Measurements from ENCODE around the gene BLCAP. TPM values are rescaled to one million over a fixed set of nuclear protein-coding genes. Genes with fewer than 3 reads are reported as not detected.

The BLCAP gene
- total and polyA plus RNA-seq, 2 donors (not counting 3 experiments of a cell fraction or from before 2014, with no cell fraction given): 90.3 to 196 TPM

DNA sequence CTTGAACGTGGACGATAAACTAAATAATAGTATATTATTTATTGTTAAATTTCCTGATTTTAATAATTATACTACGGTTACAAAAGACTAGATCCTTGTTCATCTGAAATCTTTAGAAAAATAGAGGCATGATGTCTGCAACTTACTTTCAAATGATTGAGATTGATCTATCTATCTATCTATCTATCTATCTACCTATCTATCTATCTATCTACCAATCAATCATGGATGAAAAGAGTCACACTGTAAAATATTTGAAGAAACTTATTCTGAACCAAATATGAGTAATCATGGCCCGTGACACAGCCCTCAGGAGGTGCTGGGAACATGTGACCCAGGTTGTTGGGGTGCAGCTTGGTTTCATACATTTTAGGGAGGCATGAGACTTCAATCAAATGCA lies 11.7 kb upstream of the BLCAP start:
- Histone ChIP-seq H3K27ac (ENCODE audit: insufficient read depth, low read depth, low read length) (no peak overlapping the region), H3K9ac (replicated peaks; ENCODE audit: extremely low read depth, insufficient read depth, low read length) (no peak overlapping the region), H3K27me3 (ENCODE audit: control insufficient read depth in 2 of 2, insufficient read depth in 2 of 2, low read length in 2 of 2) (no peaks in the 10 kb centered on the region), H3K9me1 (replicated peaks; ENCODE audit: control insufficient read depth, extremely low read depth, insufficient read depth, low read length) (no peaks in the 10 kb centered on the region), H2AFZ (ENCODE audit: low read depth, low read length) (no peak overlapping the region), H3K9me3 (replicated peaks; ENCODE audit: control insufficient read depth, insufficient read depth, low read length) (no peaks in the 10 kb centered on the region), H3K36me3 (ENCODE audit: control insufficient read depth in 2 of 2, extremely low read depth in 1 of 2, insufficient read depth in 2 of 2, low read length in 2 of 2) (no peaks in the 10 kb centered on the region), H3K4me3 (replicated peaks in 1 of 3; ENCODE audit: insufficient read depth in 1 of 3, low read depth in 1 of 3, low read length in 3 of 3) (no peak overlapping the region), H4K20me1 (replicated peaks; ENCODE audit: control insufficient read depth, extremely low read depth, insufficient read depth, low read length) (no peaks in the 10 kb centered on the region), H3K79me2 (ENCODE audit: control insufficient read depth, insufficient read depth, low read length) (no peaks in the 10 kb centered on the region), H3K4me2 (ENCODE audit: insufficient read depth, low read length) (no peak overlapping the region), H3K4me1 (ENCODE audit: control insufficient read depth, extremely low read depth, insufficient read depth, low read length) (peaks cover 14% of the 10 kb centered on the region)
- DNase-seq (ENCODE audit: low read depth, low spot score) (no peak), FAIRE-seq (no peak)
- no TSS peak for BruUV-seq (replicated peaks)
- intact Hi-C loops (cut with micrococcal nuclease) (no loop called here), dilution Hi-C loops (cut with MboI; ENCODE audit: extremely low pct_ligation_motif_present, low sequenced_read_pairs) (no loop called here)
- ChIA-PET CTCF (interaction anchor here (1.2 to 3.1 kb wide), 4 partner anchors 12 to 347 kb away, joined by 3 to 17 read pairs (median 12); partner anchors contain the start of gene BLCAP), POLR2A (no interaction called here)
- TF ChIP-seq MYC (IDR thresholded peaks at IDR 0.05; ENCODE audit: low read depth, low read length) (no peak), POLR2AphosphoS5 (IDR thresholded peaks at IDR 0.05; ENCODE audit: insufficient read depth, low read depth, low read length) (no peak), JUN (IDR thresholded peaks at IDR 0.05; ENCODE audit: borderline replicate concordance, insufficient read depth, insufficient read length, low read depth) (no peak), EZH2 (IDR thresholded peaks at IDR 0.05; ENCODE audit: borderline replicate concordance, low read depth, low read length, severe bottlenecking) (no peak), GATA2 (IDR thresholded peaks at IDR 0.05; ENCODE audit: insufficient read depth, insufficient read length, low read depth, low read length) (no peak), FOS (IDR thresholded peaks at IDR 0.05; ENCODE audit: borderline replicate concordance, insufficient read depth, low read length) (no peak), POLR2A (IDR thresholded peaks at IDR 0.05; ENCODE audit: low read depth, low read length) (no peak)
- TF ChIP-seq, protein P1, sequence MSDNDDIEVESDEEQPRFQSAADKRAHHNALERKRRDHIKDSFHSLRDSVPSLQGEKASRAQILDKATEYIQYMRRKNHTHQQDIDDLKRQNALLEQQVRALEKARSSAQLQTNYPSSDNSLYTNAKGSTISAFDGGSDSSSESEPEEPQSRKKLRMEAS (IDR thresholded peaks at IDR 0.05; ENCODE audit: insufficient read depth, insufficient read length): no peak
- TF ChIP-seq, protein P2, sequence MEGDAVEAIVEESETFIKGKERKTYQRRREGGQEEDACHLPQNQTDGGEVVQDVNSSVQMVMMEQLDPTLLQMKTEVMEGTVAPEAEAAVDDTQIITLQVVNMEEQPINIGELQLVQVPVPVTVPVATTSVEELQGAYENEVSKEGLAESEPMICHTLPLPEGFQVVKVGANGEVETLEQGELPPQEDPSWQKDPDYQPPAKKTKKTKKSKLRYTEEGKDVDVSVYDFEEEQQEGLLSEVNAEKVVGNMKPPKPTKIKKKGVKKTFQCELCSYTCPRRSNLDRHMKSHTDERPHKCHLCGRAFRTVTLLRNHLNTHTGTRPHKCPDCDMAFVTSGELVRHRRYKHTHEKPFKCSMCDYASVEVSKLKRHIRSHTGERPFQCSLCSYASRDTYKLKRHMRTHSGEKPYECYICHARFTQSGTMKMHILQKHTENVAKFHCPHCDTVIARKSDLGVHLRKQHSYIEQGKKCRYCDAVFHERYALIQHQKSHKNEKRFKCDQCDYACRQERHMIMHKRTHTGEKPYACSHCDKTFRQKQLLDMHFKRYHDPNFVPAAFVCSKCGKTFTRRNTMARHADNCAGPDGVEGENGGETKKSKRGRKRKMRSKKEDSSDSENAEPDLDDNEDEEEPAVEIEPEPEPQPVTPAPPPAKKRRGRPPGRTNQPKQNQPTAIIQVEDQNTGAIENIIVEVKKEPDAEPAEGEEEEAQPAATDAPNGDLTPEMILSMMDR (IDR thresholded peaks at IDR 0.05; ENCODE audit: extremely low read depth in 1 of 2, insufficient read depth in 1 of 2, low read depth in 1 of 2, low read length in 2 of 2): no peak
